ENCODE measurements around the gene MMP28. TPM values are rescaled to one million over a fixed set of nuclear protein-coding genes. Genes with fewer than 3 reads are reported as not detected.

MMP28 gene
- total RNA-seq, 3 donors from 2014 or later, result 5.6 to 25.6 (median 12.3) TPM

GRCh38 chr17:35726953-35727460 lies 68.4 kb downstream of the MMP28 start:
- Histone ChIP-seq H3K4me3 (no peak overlapping the region), H3K27me3 (no peaks in the 10 kb centered on the region), H3K4me1 (peaks cover 0 to 3% of the 10 kb centered on the region in 2 donors), H3K36me3 (no peaks in the 10 kb centered on the region), H3K27ac (no peak overlapping the region), H3K9me3 (no peaks in the 10 kb centered on the region)
- intact Hi-C loops (cut with DNase I; ENCODE audit: low total_unique reads), result no loop called here
- TF ChIP-seq POLR2AphosphoS5 (IDR thresholded peaks at IDR 0.05) (no peak), POLR2A (IDR thresholded peaks at IDR 0.05) (no peak), CTCF (IDR thresholded peaks at IDR 0.05) (no peak)
- no peak for DNase-seq (ENCODE audit: low spot score in 2 of 2)

- no peak overlapping the region for H3K4me3 ChIP-seq
- no peak for DNase-seq (ENCODE audit: low spot score in 2 of 2)
- peaks cover 0 to 3% of the 10 kb centered on the region in 2 donors for H3K4me1 ChIP-seq
- no peaks in the 10 kb centered on the region for H3K27me3 ChIP-seq
- TF ChIP-seq POLR2A (IDR thresholded peaks at IDR 0.05) (no peak), POLR2AphosphoS5 (IDR thresholded peaks at IDR 0.05) (no peak), CTCF (IDR thresholded peaks at IDR 0.05) (no peak)
- no peaks in the 10 kb centered on the region for H3K9me3 ChIP-seq
- no peaks in the 10 kb centered on the region for H3K36me3 ChIP-seq
- H3K27ac ChIP-seq, result no peak overlapping the region
- intact Hi-C loops (cut with DNase I; ENCODE audit: low total_unique reads), result no loop called here
Measured at GRCh38 chr17:35726127-35726952, 69.1 kb downstream of the MMP28 start.

- Histone ChIP-seq H3K9me3 (no peaks in the 10 kb centered on the region), H3K27me3 (no peaks in the 10 kb centered on the region), H3K27ac (peak overlapping the region in 1 of 2 donors; percentile 30), H3K4me3 (no peak overlapping the region), H3K4me1 (no peaks in the 10 kb centered on the region), H3K36me3 (no peaks in the 10 kb centered on the region)
- intact Hi-C loops (cut with DNase I; ENCODE audit: low total_unique reads), result no loop called here
- no peak for TF ChIP-seq CTCF (IDR thresholded peaks at IDR 0.05)
- TF ChIP-seq POLR2A (IDR thresholded peaks at IDR 0.05), result no peak
- no peak for TF ChIP-seq POLR2AphosphoS5 (IDR thresholded peaks at IDR 0.05)
- no peak for DNase-seq (ENCODE audit: low spot score in 2 of 2)
Measured at GRCh38 chr17:35725802-35726126, 69.7 kb downstream of the MMP28 start.

- no peak overlapping the region for H3K4me3 ChIP-seq
- no peaks in the 10 kb centered on the region for H3K27me3 ChIP-seq
- intact Hi-C loops (cut with DNase I; ENCODE audit: low total_unique reads), result no loop called here
- no peaks in the 10 kb centered on the region for H3K4me1 ChIP-seq
- TF ChIP-seq POLR2AphosphoS5 (IDR thresholded peaks at IDR 0.05) (no peak), POLR2A (IDR thresholded peaks at IDR 0.05) (no peak), CTCF (IDR thresholded peaks at IDR 0.05) (no peak)
- no peaks in the 10 kb centered on the region for H3K36me3 ChIP-seq
- no peak overlapping the region for H3K27ac ChIP-seq
- H3K9me3 ChIP-seq, result no peaks in the 10 kb centered on the region
- no peak for DNase-seq (ENCODE audit: low spot score in 2 of 2)
Measured at GRCh38 chr17:35725058-35725457, 70.4 kb downstream of the MMP28 start.

- H3K4me1 ChIP-seq, result no peaks in the 10 kb centered on the region
- H3K27ac ChIP-seq, result no peak overlapping the region
- no peak overlapping the region for H3K4me3 ChIP-seq
- H3K9me3 ChIP-seq, result no peaks in the 10 kb centered on the region
- H3K36me3 ChIP-seq, result no peaks in the 10 kb centered on the region
- TF ChIP-seq CTCF (IDR thresholded peaks at IDR 0.05) (no peak), POLR2AphosphoS5 (IDR thresholded peaks at IDR 0.05) (no peak), POLR2A (IDR thresholded peaks at IDR 0.05) (no peak)
- DNase-seq (ENCODE audit: low spot score in 2 of 2), result no peak
- intact Hi-C loops (cut with DNase I; ENCODE audit: low total_unique reads), result no loop called here
- H3K27me3 ChIP-seq, result no peaks in the 10 kb centered on the region
Measured at GRCh38 chr17:35723735-35724134, 71.7 kb downstream of the MMP28 start.

Measured in breast epithelium (tissue), 4 donors.